Dendritic cell treated with granulocyte-macrophage colony-stimulating factor and Interleukin-4, amounts not matched to agents 40 ng/mL and 50 ng/mL, for 4 days (primary cell): ENCODE measurements around the gene ZNF516.

Source experiments
- H3K27ac Mint-ChIP-seq: one replicate; pipeline ENCODE4 v1.8.0; 2022; ENCODE audit warnings: mild to moderate bottlenecking, mixed read lengths
- H3K27me3 Mint-ChIP-seq: one replicate; pipeline ENCODE4 v1.8.0; 2022; ENCODE audit warnings: mild to moderate bottlenecking, mixed read lengths
- H3K36me3 Mint-ChIP-seq: one replicate; pipeline ENCODE4 v1.8.0; 2022; ENCODE audit warnings: low read depth, mixed read lengths
- H3K4me1 Mint-ChIP-seq: one replicate; pipeline ENCODE4 v1.8.0; 2022; ENCODE audit warnings: low read depth, mixed read lengths
- H3K4me3 Mint-ChIP-seq: one replicate; pipeline ENCODE4 v1.8.0; 2022; ENCODE audit warnings: mild to moderate bottlenecking, moderate library complexity, mixed read lengths
- H3K9me3 Mint-ChIP-seq: one replicate; pipeline ENCODE4 v1.8.0; 2022; ENCODE audit warnings: mixed read lengths
- intact Hi-C: fragments of 100-400 bp; cut with micrococcal nuclease; formaldehyde crosslinking; loops from one replicate; pipeline ENCODE4 v1.15.0; 2022

ZNF516 gene

GRCh38 chr18:76314015-76314414 lies 181.0 kb downstream of the ZNF516 start:
- Mint-ChIP-seq H3K4me3 (no peak overlapping the region), H3K36me3 (no peaks in the 10 kb centered on the region), H3K27me3 (peaks cover 5% of the 10 kb centered on the region), H3K9me3 (no peaks in the 10 kb centered on the region), H3K27ac (no peak overlapping the region), H3K4me1 (peaks cover 5% of the 10 kb centered on the region)
- intact Hi-C loops: no loop called here
